Type B pancreatic cell (in vitro differentiated cells): ENCODE data around the gene CAMKMT. TPM values are rescaled to one million over a fixed set of nuclear protein-coding genes. Genes with fewer than 3 reads are reported as not detected.

ENCODE experiments used
- DNase-seq: peaks from one replicate; pipeline ENCODE4 v3.0.0; 2021; ENCODE audit warnings: mixed read lengths; ENCODE audit not compliant: unreplicated experiment; ENCODE audit errors: extremely low spot score
- H3K27ac Mint-ChIP-seq: 2 replicates; pipeline ENCODE4 v1.8.0; 2021; ENCODE audit warnings: mild to moderate bottlenecking, mixed read lengths
- H3K27me3 Mint-ChIP-seq: 2 replicates; pipeline ENCODE4 v1.8.0; 2021; ENCODE audit warnings: mixed read lengths
- H3K36me3 Mint-ChIP-seq: 2 replicates; pipeline ENCODE4 v1.8.0; 2021; ENCODE audit warnings: mixed read lengths
- H3K4me1 Mint-ChIP-seq: one replicate; pipeline ENCODE4 v1.8.0; 2021; ENCODE audit warnings: mixed read lengths; ENCODE audit not compliant: unreplicated experiment
- H3K4me3 Mint-ChIP-seq: 2 replicates; pipeline ENCODE4 v1.8.0; 2021; ENCODE audit warnings: mild to moderate bottlenecking, mixed read lengths
- H3K9me3 Mint-ChIP-seq: 2 replicates; pipeline ENCODE4 v1.8.0; 2021; ENCODE audit warnings: mixed read lengths
- CTCF ChIP-seq: fragments of 200-600 bp; sonication (generic); conservative IDR thresholded peaks from 2 replicates; pipeline ENCODE4 v1.5.0; 2021; ENCODE audit warnings: antibody characterized with exemption, mild to moderate bottlenecking
- total RNA-seq: library from RNA; stranded (reverse); gene quantifications from 2 replicates; pipeline ENCODE4 v1.2.1, GENCODE V29; 2021; ENCODE audit warnings: low replicate concordance

CAMKMT gene
- total RNA-seq, 1 donor from 2014 or later: 7.7 TPM

- H3K4me3 Mint-ChIP-seq: no peak overlapping the region
- no peak for DNase-seq
- H3K27ac Mint-ChIP-seq: no peak overlapping the region
- H3K36me3 Mint-ChIP-seq: no peaks in the 10 kb centered on the region
- no peaks in the 10 kb centered on the region for H3K4me1 Mint-ChIP-seq
- no peaks in the 10 kb centered on the region for H3K9me3 Mint-ChIP-seq
- no peak for TF ChIP-seq CTCF
- no peaks in the 10 kb centered on the region for H3K27me3 Mint-ChIP-seq
Measured at GRCh38 chr2:44612276-44612675, 250.5 kb downstream of the CAMKMT start.

GRCh38 chr2:44614940-44615339 lies 253.2 kb downstream of the CAMKMT start:
- H3K36me3 Mint-ChIP-seq: no peaks in the 10 kb centered on the region
- no peak overlapping the region for H3K4me3 Mint-ChIP-seq
- no peaks in the 10 kb centered on the region for H3K4me1 Mint-ChIP-seq
- no peak for TF ChIP-seq CTCF
- H3K9me3 Mint-ChIP-seq: no peaks in the 10 kb centered on the region
- no peaks in the 10 kb centered on the region for H3K27me3 Mint-ChIP-seq
- no peak overlapping the region for H3K27ac Mint-ChIP-seq
- DNase-seq: no peak

- peak; percentile 43 for TF ChIP-seq CTCF
- no peaks in the 10 kb centered on the region for H3K36me3 Mint-ChIP-seq
- no peak overlapping the region for H3K27ac Mint-ChIP-seq
- no peaks in the 10 kb centered on the region for H3K9me3 Mint-ChIP-seq
- no peaks in the 10 kb centered on the region for H3K4me1 Mint-ChIP-seq
- H3K4me3 Mint-ChIP-seq: no peak overlapping the region
- DNase-seq: no peak
- no peaks in the 10 kb centered on the region for H3K27me3 Mint-ChIP-seq
Measured at GRCh38 chr2:44615950-44616518, 254.3 kb downstream of the CAMKMT start.

- no peak for TF ChIP-seq CTCF
- no peak overlapping the region for H3K4me3 Mint-ChIP-seq
- H3K9me3 Mint-ChIP-seq: peaks cover 5% of the 10 kb centered on the region
- no peaks in the 10 kb centered on the region for H3K27me3 Mint-ChIP-seq
- no peak for DNase-seq
- no peaks in the 10 kb centered on the region for H3K4me1 Mint-ChIP-seq
- no peaks in the 10 kb centered on the region for H3K36me3 Mint-ChIP-seq
- no peak overlapping the region for H3K27ac Mint-ChIP-seq
Measured at GRCh38 chr2:44616667-44617155, 255.0 kb downstream of the CAMKMT start.

- no peaks in the 10 kb centered on the region for H3K27me3 Mint-ChIP-seq
- DNase-seq: no peak
- H3K4me1 Mint-ChIP-seq: no peaks in the 10 kb centered on the region
- H3K36me3 Mint-ChIP-seq: no peaks in the 10 kb centered on the region
- H3K27ac Mint-ChIP-seq: no peak overlapping the region
- TF ChIP-seq CTCF: no peak
- H3K9me3 Mint-ChIP-seq: peaks cover 11% of the 10 kb centered on the region
- H3K4me3 Mint-ChIP-seq: no peak overlapping the region
Measured at GRCh38 chr2:44618251-44619023, 256.7 kb downstream of the CAMKMT start.
